ENCODE data around the gene RHOH. TPM values are rescaled to one million over a fixed set of nuclear protein-coding genes. Genes with fewer than 3 reads are reported as not detected.

The RHOH gene
- total RNA-seq, 4 donors from 2014 or later: 0.67 to 2.7 (median 1.4) TPM

DNA sequence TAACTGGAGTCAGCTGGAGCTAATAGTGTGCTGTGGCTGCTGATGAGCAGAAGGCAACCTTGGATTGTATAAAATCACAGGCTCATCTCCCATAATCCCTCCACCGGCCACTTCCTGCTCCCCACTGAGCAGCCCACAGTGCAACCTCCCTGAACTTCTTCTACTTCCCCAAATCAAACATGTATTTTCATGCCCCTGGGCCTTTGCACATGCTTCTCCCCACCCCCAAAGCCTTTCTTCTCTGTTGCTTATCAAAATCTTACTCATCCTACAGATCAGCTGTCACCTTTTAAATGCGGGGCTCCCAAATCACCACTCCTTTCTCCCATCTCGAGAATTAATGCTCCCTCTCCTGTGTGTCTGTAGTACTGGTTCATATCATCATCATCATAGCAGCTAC, 35.8 kb downstream of the RHOH start:
- DNase-seq: no peak
- Histone ChIP-seq H3K4me1 (no peaks in the 10 kb centered on the region), H3K27ac (no peak overlapping the region), H3K36me3 (no peaks in the 10 kb centered on the region), H3K27me3 (no peaks in the 10 kb centered on the region), H3K4me3 (replicated peaks in 1 of 3) (no peak overlapping the region), H3K9me3 (no peaks in the 10 kb centered on the region)
- intact Hi-C loops (cut with DNase I): no loop called here
- no peak for TF ChIP-seq POLR2A (IDR thresholded peaks at IDR 0.05)
- 60 to 78% methylated on average over 3 of the region's 3 CpGs for WGBS, 2 donors

DNA sequence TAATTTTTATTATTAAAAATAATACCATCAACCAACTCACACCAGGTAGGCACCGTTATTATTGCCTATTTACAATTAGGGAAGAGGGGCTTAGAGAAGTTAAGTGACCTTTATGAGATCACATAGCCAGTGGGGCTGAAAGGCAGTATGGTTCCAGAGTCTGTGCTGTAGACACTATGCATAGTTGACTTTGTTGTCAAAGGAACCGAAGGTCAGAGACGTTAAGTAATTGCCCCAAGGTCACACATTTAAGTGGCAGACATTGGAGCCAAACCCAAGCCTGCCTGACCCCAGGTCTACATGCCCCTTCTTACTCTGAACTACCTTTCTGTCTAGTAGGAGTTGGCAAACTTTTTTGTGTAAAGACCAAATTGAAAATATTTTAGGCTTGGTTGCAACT, 36.4 kb downstream of the RHOH start:
- Histone ChIP-seq H3K36me3 (no peaks in the 10 kb centered on the region), H3K9me3 (no peaks in the 10 kb centered on the region), H3K4me1 (no peaks in the 10 kb centered on the region), H3K27ac (no peak overlapping the region), H3K27me3 (no peaks in the 10 kb centered on the region), H3K4me3 (replicated peaks in 1 of 3) (no peak overlapping the region)
- 58 to 68% methylated on average over 3 of the region's 3 CpGs for WGBS, 2 donors
- intact Hi-C loops (cut with DNase I): no loop called here
- TF ChIP-seq POLR2A (IDR thresholded peaks at IDR 0.05): no peak
- no peak for DNase-seq

DNA sequence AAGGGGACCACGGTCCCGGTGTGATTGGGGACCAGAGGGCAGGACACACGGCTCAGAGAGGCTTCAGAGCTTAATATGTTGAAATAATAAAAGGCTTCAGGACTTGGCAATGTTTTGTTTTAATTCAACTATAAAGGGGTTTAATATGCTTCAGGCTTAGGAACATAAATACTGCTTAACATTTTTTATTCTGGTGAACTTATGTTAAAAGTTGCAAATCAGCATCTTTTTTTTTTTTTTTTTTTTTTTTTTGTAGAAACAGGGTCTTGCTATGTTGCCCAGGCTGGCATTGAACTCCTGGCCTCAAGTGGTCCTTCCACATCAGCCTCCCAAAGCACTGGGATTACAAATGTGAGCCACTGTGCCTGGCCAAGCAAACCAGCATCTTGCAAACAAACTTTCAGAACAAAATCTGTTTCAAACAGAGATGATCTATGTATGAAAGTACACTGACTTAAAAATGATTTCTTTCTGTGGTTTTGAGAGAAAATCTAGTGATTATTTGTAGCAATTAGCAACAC, 37.7 kb downstream of the RHOH start:
- WGBS, 2 donors: 75 to 81% methylated on average over 3 of the region's 3 CpGs
- TF ChIP-seq, protein P1, sequence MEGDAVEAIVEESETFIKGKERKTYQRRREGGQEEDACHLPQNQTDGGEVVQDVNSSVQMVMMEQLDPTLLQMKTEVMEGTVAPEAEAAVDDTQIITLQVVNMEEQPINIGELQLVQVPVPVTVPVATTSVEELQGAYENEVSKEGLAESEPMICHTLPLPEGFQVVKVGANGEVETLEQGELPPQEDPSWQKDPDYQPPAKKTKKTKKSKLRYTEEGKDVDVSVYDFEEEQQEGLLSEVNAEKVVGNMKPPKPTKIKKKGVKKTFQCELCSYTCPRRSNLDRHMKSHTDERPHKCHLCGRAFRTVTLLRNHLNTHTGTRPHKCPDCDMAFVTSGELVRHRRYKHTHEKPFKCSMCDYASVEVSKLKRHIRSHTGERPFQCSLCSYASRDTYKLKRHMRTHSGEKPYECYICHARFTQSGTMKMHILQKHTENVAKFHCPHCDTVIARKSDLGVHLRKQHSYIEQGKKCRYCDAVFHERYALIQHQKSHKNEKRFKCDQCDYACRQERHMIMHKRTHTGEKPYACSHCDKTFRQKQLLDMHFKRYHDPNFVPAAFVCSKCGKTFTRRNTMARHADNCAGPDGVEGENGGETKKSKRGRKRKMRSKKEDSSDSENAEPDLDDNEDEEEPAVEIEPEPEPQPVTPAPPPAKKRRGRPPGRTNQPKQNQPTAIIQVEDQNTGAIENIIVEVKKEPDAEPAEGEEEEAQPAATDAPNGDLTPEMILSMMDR (IDR thresholded peaks at IDR 0.05): no peak
- TF ChIP-seq POLR2A (IDR thresholded peaks at IDR 0.05): no peak
- H3K4me1 ChIP-seq: no peaks in the 10 kb centered on the region
- no peak overlapping the region for H3K4me3 ChIP-seq (replicated peaks in 1 of 3)
- no peak overlapping the region for H3K27ac ChIP-seq
- H3K27me3 ChIP-seq: no peaks in the 10 kb centered on the region
- intact Hi-C loops (cut with DNase I): no loop called here
- H3K36me3 ChIP-seq: no peaks in the 10 kb centered on the region
- no peak for DNase-seq
- H3K9me3 ChIP-seq: no peaks in the 10 kb centered on the region

DNA sequence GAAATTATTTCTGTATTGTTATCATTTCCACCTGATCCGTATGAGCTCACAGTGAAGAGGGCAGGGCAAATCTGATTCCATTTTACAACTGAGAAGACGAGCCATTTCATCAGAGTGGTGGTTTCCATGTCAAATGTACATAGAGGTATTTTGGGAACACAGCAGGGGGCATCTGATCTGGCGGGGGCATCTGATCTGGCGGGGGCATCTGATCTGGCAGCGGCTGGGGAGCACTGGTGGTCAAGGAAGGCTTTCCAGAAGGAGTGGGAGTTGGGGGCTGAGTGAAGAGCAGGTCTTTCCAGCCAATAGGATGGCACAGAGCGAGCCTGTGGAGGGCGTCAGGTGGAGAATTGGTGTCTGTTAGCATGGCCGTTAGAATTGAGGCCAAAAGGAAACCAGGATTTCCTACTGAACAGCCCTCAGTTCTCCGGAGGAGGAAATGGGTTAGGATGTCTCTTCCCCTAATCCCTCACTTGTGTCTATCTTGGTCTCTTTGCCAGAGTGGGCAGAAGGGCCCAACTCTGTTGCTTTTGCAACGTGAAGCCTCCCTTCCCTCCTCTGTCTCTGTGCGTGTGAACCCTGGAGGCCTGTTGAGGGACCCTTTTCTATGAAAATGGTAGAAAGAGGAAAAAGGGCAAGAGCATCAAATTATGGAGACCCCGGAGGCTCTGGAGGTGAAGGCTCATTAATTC, 41.3 kb downstream of the RHOH start:
- DNase-seq: no peak
- TF ChIP-seq, protein P1 (IDR thresholded peaks at IDR 0.05): no peak
- no peak for TF ChIP-seq POLR2A (IDR thresholded peaks at IDR 0.05)
- H3K27ac ChIP-seq: no peak overlapping the region
- intact Hi-C loops (cut with DNase I): no loop called here
- no peaks in the 10 kb centered on the region for H3K9me3 ChIP-seq
- H3K4me1 ChIP-seq: no peaks in the 10 kb centered on the region
- no peak overlapping the region for H3K4me3 ChIP-seq (replicated peaks in 1 of 3)
- H3K27me3 ChIP-seq: no peaks in the 10 kb centered on the region
- WGBS, 2 donors: 82 to 83% methylated on average over 11 to 12 of the region's 12 CpGs
- H3K36me3 ChIP-seq: no peaks in the 10 kb centered on the region

DNA sequence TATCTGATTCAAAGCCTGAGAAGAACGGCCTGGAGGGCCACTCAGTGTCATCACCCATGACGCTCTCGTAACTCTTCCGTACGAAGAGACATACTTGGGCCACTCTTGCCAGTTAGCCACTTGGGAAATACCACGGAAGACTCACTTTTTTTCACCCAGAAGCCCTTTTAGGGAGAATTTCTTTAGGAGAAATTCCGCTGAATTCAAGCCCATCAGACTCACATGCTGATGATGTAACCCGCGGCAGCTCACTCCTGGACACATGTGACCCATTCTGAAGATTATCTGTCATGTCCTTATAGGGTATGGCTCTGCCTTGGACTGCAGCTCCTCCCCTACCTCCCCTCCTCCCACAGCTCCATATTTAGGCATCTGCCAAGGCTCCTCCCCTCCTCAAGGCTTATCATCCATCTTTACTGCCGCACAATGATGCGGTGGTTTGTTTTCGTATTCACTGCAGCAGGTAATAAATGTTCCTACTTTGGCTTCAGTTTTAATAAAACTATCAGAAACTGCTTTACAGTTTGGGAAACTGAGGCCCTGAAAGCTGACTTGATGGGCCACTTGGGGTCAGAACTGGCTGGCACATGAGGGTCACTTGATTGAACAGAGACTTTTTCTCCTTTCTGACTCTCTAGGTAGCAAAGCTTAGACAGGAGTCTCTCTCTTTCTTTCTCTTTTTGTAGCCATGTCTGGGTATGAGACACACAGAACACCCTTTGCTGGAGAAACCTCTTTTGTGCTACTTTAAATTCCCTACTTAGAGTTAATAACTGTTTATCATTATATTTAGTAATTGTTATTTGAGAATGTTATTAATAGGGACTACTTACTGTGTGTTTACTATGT, 42.1 kb downstream of the RHOH start:
- TF ChIP-seq, protein P1 (IDR thresholded peaks at IDR 0.05): no peak
- TF ChIP-seq POLR2A (IDR thresholded peaks at IDR 0.05): no peak
- H3K4me3 ChIP-seq (replicated peaks in 1 of 3): no peak overlapping the region
- H3K4me1 ChIP-seq: no peaks in the 10 kb centered on the region
- H3K9me3 ChIP-seq: no peaks in the 10 kb centered on the region
- peak in 1 of 2 donors; percentile 5 for DNase-seq
- H3K36me3 ChIP-seq: no peaks in the 10 kb centered on the region
- H3K27ac ChIP-seq: no peak overlapping the region
- intact Hi-C loops (cut with DNase I): no loop called here
- H3K27me3 ChIP-seq: no peaks in the 10 kb centered on the region
- WGBS, 2 donors: 82 to 89% methylated on average over 12 of the region's 12 CpGs
